ENCODE data around the gene SLC6A14. TPM values are rescaled to one million over a fixed set of nuclear protein-coding genes. Genes with fewer than 3 reads are reported as not detected.

The SLC6A14 gene
- total RNA-seq, 1 experiment from 2014 or later: not detected

- H3K4ac ChIP-seq (ENCODE audit: low read depth, low read length): no peak overlapping the region
- no peak overlapping the region for H3K27ac ChIP-seq (ENCODE audit: insufficient read length, low read depth, low read length)
- no peak overlapping the region for H3K56ac ChIP-seq (ENCODE audit: insufficient read length, low read depth, low read length)
- H3K79me2 ChIP-seq (ENCODE audit: insufficient read depth, low read length): no peaks in the 10 kb centered on the region
- H3K9ac ChIP-seq (ENCODE audit: extremely low read depth, insufficient read length, low read length): no peak overlapping the region
- no peak overlapping the region for H3T11ph ChIP-seq (ENCODE audit: low read length)
- no peaks in the 10 kb centered on the region for H3K9me3 ChIP-seq (ENCODE audit: control insufficient read depth, low read depth, low read length)
- H3K27ac Mint-ChIP-seq: no peak overlapping the region
- no peak overlapping the region for H2AFZ ChIP-seq (ENCODE audit: low read length)
- H2AK5ac ChIP-seq (ENCODE audit: insufficient read length, low read length): no peak overlapping the region
- no peaks in the 10 kb centered on the region for H3K36me3 Mint-ChIP-seq (ENCODE audit: insufficient read depth in 1 of 3, low read depth in 3 of 3)
- H3K27me3 Mint-ChIP-seq (ENCODE audit: low read depth): peaks cover 9% of the 10 kb centered on the region
- no peak overlapping the region for H2BK120ac ChIP-seq (ENCODE audit: low read depth, low read length, poor library complexity, severe bottlenecking)
- H4K20me1 ChIP-seq (ENCODE audit: control insufficient read depth, insufficient read depth, insufficient read length): no peaks in the 10 kb centered on the region
- no peak overlapping the region for H4K91ac ChIP-seq (ENCODE audit: insufficient read length, low read depth, low read length)
- H3K4me1 ChIP-seq (ENCODE audit: insufficient read depth, low read length): no peaks in the 10 kb centered on the region
- H3K23ac ChIP-seq (ENCODE audit: insufficient read length, low read depth, low read length): no peak overlapping the region
- no peak overlapping the region for H4K8ac ChIP-seq (replicated peaks; ENCODE audit: insufficient read length, low read depth, low read length)
- H2BK20ac ChIP-seq (ENCODE audit: low read depth, low read length, poor library complexity, severe bottlenecking): no peak overlapping the region
- no peaks in the 10 kb centered on the region for H3K27me3 ChIP-seq (ENCODE audit: insufficient read depth, low read length)
- no peak overlapping the region for H2BK12ac ChIP-seq (ENCODE audit: insufficient read length, low read depth, low read length)
- H3K4me1 Mint-ChIP-seq: peaks cover 0 to 2% of the 10 kb centered on the region in 2 experiments; a peak in 1 of 4 replicates
- no peak for TF ChIP-seq CTCF (conservative IDR thresholded peaks at IDR 0.05)
- no peaks in the 10 kb centered on the region for H3K79me1 ChIP-seq (ENCODE audit: insufficient read depth, low read depth, low read length, poor library complexity, severe bottlenecking)
- H4K5ac ChIP-seq (ENCODE audit: insufficient read length, low read depth, low read length): no peak overlapping the region
- H3K18ac ChIP-seq (ENCODE audit: insufficient read length, low read depth, low read length): no peak overlapping the region
- H2BK15ac ChIP-seq (ENCODE audit: low read depth, low read length): no peak overlapping the region
- no peak overlapping the region for H2BK5ac ChIP-seq (ENCODE audit: insufficient read length, low read length)
- no peak for DNase-seq
- H3K4me3 Mint-ChIP-seq: no peak overlapping the region
- H3K4me2 ChIP-seq (ENCODE audit: insufficient read depth, insufficient read length, low read length): no peak overlapping the region
- no peak overlapping the region for H3K14ac ChIP-seq (ENCODE audit: insufficient read depth, low read length)
- no peaks in the 10 kb centered on the region for H3K23me2 ChIP-seq (ENCODE audit: insufficient read length, low read depth, low read length, poor library complexity, severe bottlenecking)
- no peaks in the 10 kb centered on the region for H3K9me3 Mint-ChIP-seq
Measured at GRCh38 chrX:116435597-116435996, 809 bp upstream of the SLC6A14 start.

Data from H9 (cell line).